IPS-18c (cell line): ENCODE data around the gene STAB2.

Source experiments
- H3K4me3 ChIP-seq: 2 replicates; pipeline ENCODE4 v1.7.0; 2013; ENCODE audit warnings: low read depth, mild to moderate bottlenecking, low read length, moderate library complexity; ENCODE audit not compliant: insufficient read depth
- H3K9me3 ChIP-seq: one replicate; pipeline ENCODE4 v1.6.1; 2013; ENCODE audit warnings: mild to moderate bottlenecking, low read length, moderate library complexity; ENCODE audit not compliant: control insufficient read depth, insufficient read depth

STAB2 gene

GRCh38 chr12:103743788-103744187, 156.7 kb downstream of the STAB2 start:
- H3K9me3 ChIP-seq, result peaks cover 5% of the 10 kb centered on the region

GRCh38 chr12:103745962-103746361, 158.9 kb downstream of the STAB2 start:
- Histone ChIP-seq H3K9me3 (no peaks in the 10 kb centered on the region), H3K4me3 (no peak overlapping the region)

More at GRCh38 chr12:103743788-103744187, 156.7 kb downstream of the STAB2 start:
- no peak overlapping the region for H3K4me3 ChIP-seq

GRCh38 chr12:103748002-103748401, 160.9 kb downstream of the STAB2 start:
- no peaks in the 10 kb centered on the region for H3K9me3 ChIP-seq
- no peak overlapping the region for H3K4me3 ChIP-seq

GRCh38 chr12:103748875-103749274, 161.8 kb downstream of the STAB2 start:
- H3K9me3 ChIP-seq, result no peaks in the 10 kb centered on the region
- H3K4me3 ChIP-seq, result no peak overlapping the region

- H3K9me3 ChIP-seq, result no peaks in the 10 kb centered on the region
- no peak overlapping the region for H3K4me3 ChIP-seq
Measured at GRCh38 chr12:103751171-103751570, 164.1 kb downstream of the STAB2 start.

GRCh38 chr12:103751600-103751999, 164.5 kb downstream of the STAB2 start:
- H3K4me3 ChIP-seq, result no peak overlapping the region
- no peaks in the 10 kb centered on the region for H3K9me3 ChIP-seq

- no peak overlapping the region for H3K4me3 ChIP-seq
- H3K9me3 ChIP-seq, result no peaks in the 10 kb centered on the region
Measured at GRCh38 chr12:103755425-103755824, 168.4 kb downstream of the STAB2 start.

- H3K9me3 ChIP-seq, result no peaks in the 10 kb centered on the region
Measured at GRCh38 chr12:103756443-103756842, 169.4 kb downstream of the STAB2 start.

GRCh38 chr12:103757248-103757647, 170.2 kb downstream of the STAB2 start:
- Histone ChIP-seq H3K9me3 (no peaks in the 10 kb centered on the region), H3K4me3 (no peak overlapping the region)

More at GRCh38 chr12:103756443-103756842, 169.4 kb downstream of the STAB2 start:
- H3K4me3 ChIP-seq, result no peak overlapping the region

- Histone ChIP-seq H3K4me3 (no peak overlapping the region), H3K9me3 (no peaks in the 10 kb centered on the region)
Measured at GRCh38 chr12:103758310-103759089, 171.4 kb downstream of the STAB2 start.

GRCh38 chr12:103762473-103762872, 175.4 kb downstream of the STAB2 start:
- Histone ChIP-seq H3K4me3 (no peak overlapping the region), H3K9me3 (no peaks in the 10 kb centered on the region)

GRCh38 chr12:103765322-103765721, 178.2 kb downstream of the STAB2 start:
- H3K9me3 ChIP-seq, result no peaks in the 10 kb centered on the region
- H3K4me3 ChIP-seq, result no peak overlapping the region

- Histone ChIP-seq H3K9me3 (no peaks in the 10 kb centered on the region), H3K4me3 (no peak overlapping the region)
Measured at GRCh38 chr12:103766028-103766427, 179.0 kb downstream of the STAB2 start.

- Histone ChIP-seq H3K9me3 (no peaks in the 10 kb centered on the region), H3K4me3 (no peak overlapping the region)
Measured at GRCh38 chr12:103768467-103769123, 181.5 kb downstream of the STAB2 start.

- no peaks in the 10 kb centered on the region for H3K9me3 ChIP-seq
- no peak overlapping the region for H3K4me3 ChIP-seq
Measured at GRCh38 chr12:103769240-103769945, 182.3 kb downstream of the STAB2 start.

- Histone ChIP-seq H3K4me3 (no peak overlapping the region), H3K9me3 (no peaks in the 10 kb centered on the region)
Measured at GRCh38 chr12:103771466-103771865, 184.4 kb downstream of the STAB2 start.

GRCh38 chr12:103772367-103773108, 185.5 kb downstream of the STAB2 start:
- Histone ChIP-seq H3K4me3 (no peak overlapping the region), H3K9me3 (no peaks in the 10 kb centered on the region)
